ENCODE measurements around the gene PLA2G2F.

PLA2G2F gene

DNA sequence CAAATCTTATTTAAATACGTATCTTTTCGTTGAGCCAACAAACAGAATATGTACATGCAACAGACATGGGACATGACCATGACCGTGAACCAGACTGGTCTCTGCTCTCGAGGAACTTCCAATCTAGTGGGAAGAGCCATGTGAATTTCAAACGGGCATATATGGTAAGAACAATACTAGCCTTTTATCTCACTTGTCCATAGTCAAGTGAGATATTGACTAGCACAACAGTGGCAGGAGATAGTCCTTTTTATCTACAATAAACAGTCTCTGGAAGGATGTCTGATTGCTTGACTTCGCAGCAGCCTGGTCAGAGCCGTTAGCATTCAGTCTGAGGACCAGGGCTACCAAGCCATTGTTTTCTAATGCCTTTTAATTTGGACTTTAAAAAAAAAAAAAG is 59.8 kb downstream of the PLA2G2F start:
- H3K9me3 ChIP-seq (ENCODE audit: severe bottlenecking) = no peaks in the 10 kb centered on the region
- no peak overlapping the region for H3K27ac ChIP-seq
- DNase-seq = no peak
- TF ChIP-seq, protein P1, sequence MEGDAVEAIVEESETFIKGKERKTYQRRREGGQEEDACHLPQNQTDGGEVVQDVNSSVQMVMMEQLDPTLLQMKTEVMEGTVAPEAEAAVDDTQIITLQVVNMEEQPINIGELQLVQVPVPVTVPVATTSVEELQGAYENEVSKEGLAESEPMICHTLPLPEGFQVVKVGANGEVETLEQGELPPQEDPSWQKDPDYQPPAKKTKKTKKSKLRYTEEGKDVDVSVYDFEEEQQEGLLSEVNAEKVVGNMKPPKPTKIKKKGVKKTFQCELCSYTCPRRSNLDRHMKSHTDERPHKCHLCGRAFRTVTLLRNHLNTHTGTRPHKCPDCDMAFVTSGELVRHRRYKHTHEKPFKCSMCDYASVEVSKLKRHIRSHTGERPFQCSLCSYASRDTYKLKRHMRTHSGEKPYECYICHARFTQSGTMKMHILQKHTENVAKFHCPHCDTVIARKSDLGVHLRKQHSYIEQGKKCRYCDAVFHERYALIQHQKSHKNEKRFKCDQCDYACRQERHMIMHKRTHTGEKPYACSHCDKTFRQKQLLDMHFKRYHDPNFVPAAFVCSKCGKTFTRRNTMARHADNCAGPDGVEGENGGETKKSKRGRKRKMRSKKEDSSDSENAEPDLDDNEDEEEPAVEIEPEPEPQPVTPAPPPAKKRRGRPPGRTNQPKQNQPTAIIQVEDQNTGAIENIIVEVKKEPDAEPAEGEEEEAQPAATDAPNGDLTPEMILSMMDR (IDR thresholded peaks at IDR 0.05; ENCODE audit: low read depth, low read length) = no peak
- H3K27me3 ChIP-seq (ENCODE audit: insufficient read depth, low read depth, severe bottlenecking) = peaks cover 15% of the 10 kb centered on the region
- no peak overlapping the region for H3K4me3 ChIP-seq (ENCODE audit: low read depth, low read length)
- no peaks in the 10 kb centered on the region for H3K36me3 ChIP-seq

DNA sequence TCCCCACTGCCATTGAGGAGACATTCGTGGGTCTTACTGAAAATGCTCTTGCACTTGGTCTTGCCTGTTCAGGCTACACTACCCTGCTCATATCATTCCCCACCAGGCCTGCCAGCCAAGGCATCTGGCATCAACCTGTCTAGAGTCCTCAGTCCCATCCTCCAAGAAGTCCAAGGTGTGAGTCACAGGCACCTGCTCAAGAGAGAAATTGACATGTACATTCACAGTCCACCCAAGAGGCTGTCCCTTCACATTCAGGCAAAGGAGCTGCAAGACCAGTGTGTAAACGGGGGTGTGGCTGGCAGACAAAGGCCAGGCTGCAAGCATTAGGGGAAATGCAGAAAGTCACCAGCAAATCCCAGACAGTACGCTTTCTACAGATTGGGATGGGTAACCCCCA is 60.3 kb downstream of the PLA2G2F start:
- no peak overlapping the region for H3K27ac ChIP-seq
- peaks cover 18% of the 10 kb centered on the region for H3K27me3 ChIP-seq (ENCODE audit: insufficient read depth, low read depth, severe bottlenecking)
- TF ChIP-seq, protein P1 (IDR thresholded peaks at IDR 0.05; ENCODE audit: low read depth, low read length) = no peak

GRCh38 chr1:20199840-20200239 is 60.7 kb downstream of the PLA2G2F start:
- H3K9me3 ChIP-seq (ENCODE audit: severe bottlenecking) = no peaks in the 10 kb centered on the region
- TF ChIP-seq, protein P1 (IDR thresholded peaks at IDR 0.05; ENCODE audit: low read depth, low read length) = no peak
- H3K36me3 ChIP-seq = no peaks in the 10 kb centered on the region
- no peak for DNase-seq
- no peak overlapping the region for H3K4me3 ChIP-seq (ENCODE audit: low read depth, low read length)
- no peak overlapping the region for H3K27ac ChIP-seq
- peaks cover 14% of the 10 kb centered on the region for H3K27me3 ChIP-seq (ENCODE audit: insufficient read depth, low read depth, severe bottlenecking)

More for the DNA sequence above, 60.3 kb downstream of the PLA2G2F start:
- DNase-seq = no peak
- H3K36me3 ChIP-seq = no peaks in the 10 kb centered on the region
- no peaks in the 10 kb centered on the region for H3K9me3 ChIP-seq (ENCODE audit: severe bottlenecking)
- H3K4me3 ChIP-seq (ENCODE audit: low read depth, low read length) = no peak overlapping the region

Measured in WERI-Rb-1 (cell line).